Calu3 (cell line): ENCODE measurements around the gene BAD. TPM values are rescaled to one million over a fixed set of nuclear protein-coding genes. Genes with fewer than 3 reads are reported as not detected.
A peak's percentile ranks its signal among the peaks of the same experiment; 100 is the strongest.

Experiments used
- BruUV-seq: library from RNA; stranded (reverse); fragments of 400-500 nt; replicated peaks from 2 replicates; lab custom pipeline; 2021; lab: Mats Ljungman, UMichigan
- CTCF ChIA-PET: fragments of 300-600 bp; sonication (Branson Sonifier 250); formaldehyde crosslinking; loops from one replicate; lab custom pipeline; 2022; ENCODE audit warnings: antibody characterized with exemption; lab: Charles Lee
- DNase-seq: peaks from one replicate; pipeline ENCODE4 v3.0.0; 2022
- H3K27ac Mint-ChIP-seq: one replicate; pipeline ENCODE4 v1.8.0; 2022; ENCODE audit warnings: mixed read lengths; ENCODE audit not compliant: unreplicated experiment
- H3K27me3 Mint-ChIP-seq: one replicate; pipeline ENCODE4 v1.8.0; 2022; ENCODE audit warnings: mixed read lengths; ENCODE audit not compliant: unreplicated experiment
- H3K36me3 Mint-ChIP-seq: one replicate; pipeline ENCODE4 v1.8.0; 2022; ENCODE audit warnings: mild to moderate bottlenecking, moderate library complexity, mixed read lengths; ENCODE audit not compliant: insufficient read depth, unreplicated experiment
- H3K4me1 Mint-ChIP-seq: one replicate; pipeline ENCODE4 v1.8.0; 2022; ENCODE audit warnings: mild to moderate bottlenecking, low read depth, mixed read lengths; ENCODE audit not compliant: unreplicated experiment
- H3K4me3 Mint-ChIP-seq: one replicate; pipeline ENCODE4 v1.8.0; 2022; ENCODE audit warnings: mild to moderate bottlenecking, low read depth, moderate library complexity, mixed read lengths; ENCODE audit not compliant: unreplicated experiment
- H3K9me3 Mint-ChIP-seq: one replicate; pipeline ENCODE4 v1.8.0; 2022; ENCODE audit warnings: low read depth, mixed read lengths; ENCODE audit not compliant: unreplicated experiment
- intact Hi-C: fragments of 100-400 bp; cut with micrococcal nuclease; formaldehyde crosslinking; loops from one replicate; pipeline ENCODE4 v1.10.0; 2022; ENCODE audit not compliant: unreplicated experiment
- total RNA-seq: library from RNA; stranded (reverse); gene quantifications from 2 replicates; pipeline ENCODE4 v1.2.3, GENCODE V29; 2022
- TF ChIP-seq, protein P1 (sequence below): fragments of 200-600 bp; IDR thresholded peaks from one replicate; pipeline ENCODE4 v1.8.0; 2022; ENCODE audit warnings: antibody characterized with exemption; ENCODE audit not compliant: unreplicated experiment

The BAD gene
- total RNA-seq, 1 experiment from 2014 or later: 30.2 TPM

DNA sequence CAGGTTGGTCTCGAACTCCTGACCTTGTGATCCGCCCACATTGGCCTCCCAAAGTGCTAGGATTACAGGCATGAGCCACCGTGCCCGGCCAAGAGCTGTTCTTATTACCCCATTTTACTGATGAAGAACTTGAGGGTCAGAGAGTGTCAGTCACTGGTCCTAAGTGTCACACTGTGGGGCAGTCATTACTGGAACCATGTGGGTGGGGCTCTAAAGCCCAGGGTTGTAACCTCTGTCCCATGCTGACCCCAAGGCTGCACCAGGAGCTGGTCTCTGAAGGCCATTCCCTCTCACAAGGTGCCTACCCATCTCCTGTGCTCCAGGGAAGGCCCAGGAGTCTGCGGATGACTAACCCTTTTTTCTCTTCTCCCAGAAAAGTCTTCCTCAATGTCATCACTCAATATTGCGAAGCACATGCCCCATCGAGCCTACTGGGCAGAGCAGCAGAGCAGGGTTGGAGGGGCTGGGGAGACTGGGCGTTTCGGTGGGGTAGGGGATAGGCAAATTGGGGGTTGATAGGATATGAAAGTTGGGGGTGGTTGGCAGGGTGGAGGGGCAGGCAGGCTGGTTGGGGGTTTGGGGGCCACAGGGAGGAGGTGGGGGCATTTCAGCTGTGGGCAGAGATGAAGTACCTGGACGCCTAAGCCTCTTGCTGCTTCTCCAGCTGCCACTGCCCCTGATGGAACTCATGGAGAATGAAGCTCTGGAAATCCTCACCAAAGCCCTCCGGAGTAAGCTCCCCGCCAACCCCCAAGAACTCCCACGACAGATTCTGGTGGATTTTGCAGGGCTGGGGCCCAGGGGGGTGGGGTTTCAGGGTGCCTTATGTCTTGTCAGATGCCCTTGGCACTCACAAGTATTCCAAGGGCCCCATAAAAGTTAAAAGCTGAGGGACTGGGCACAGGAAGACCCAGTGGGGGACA is 18.9 kb upstream of the BAD start:
- no TSS peak for BruUV-seq
- Mint-ChIP-seq H3K27ac (no peak overlapping the region), H3K4me3 (peak overlapping the region; percentile 100), H3K27me3 (peaks cover 26% of the 10 kb centered on the region), H3K9me3 (no peaks in the 10 kb centered on the region), H3K36me3 (peaks cover 36% of the 10 kb centered on the region), H3K4me1 (peaks cover 34% of the 10 kb centered on the region)
- intact Hi-C loops: loop anchor here (2.0 to 10.0 kb wide), 2 partner anchors 33 to 59 kb away; partner anchors contain the start of genes FKBP2 and PPP1R14B
- TF ChIP-seq, protein P1, sequence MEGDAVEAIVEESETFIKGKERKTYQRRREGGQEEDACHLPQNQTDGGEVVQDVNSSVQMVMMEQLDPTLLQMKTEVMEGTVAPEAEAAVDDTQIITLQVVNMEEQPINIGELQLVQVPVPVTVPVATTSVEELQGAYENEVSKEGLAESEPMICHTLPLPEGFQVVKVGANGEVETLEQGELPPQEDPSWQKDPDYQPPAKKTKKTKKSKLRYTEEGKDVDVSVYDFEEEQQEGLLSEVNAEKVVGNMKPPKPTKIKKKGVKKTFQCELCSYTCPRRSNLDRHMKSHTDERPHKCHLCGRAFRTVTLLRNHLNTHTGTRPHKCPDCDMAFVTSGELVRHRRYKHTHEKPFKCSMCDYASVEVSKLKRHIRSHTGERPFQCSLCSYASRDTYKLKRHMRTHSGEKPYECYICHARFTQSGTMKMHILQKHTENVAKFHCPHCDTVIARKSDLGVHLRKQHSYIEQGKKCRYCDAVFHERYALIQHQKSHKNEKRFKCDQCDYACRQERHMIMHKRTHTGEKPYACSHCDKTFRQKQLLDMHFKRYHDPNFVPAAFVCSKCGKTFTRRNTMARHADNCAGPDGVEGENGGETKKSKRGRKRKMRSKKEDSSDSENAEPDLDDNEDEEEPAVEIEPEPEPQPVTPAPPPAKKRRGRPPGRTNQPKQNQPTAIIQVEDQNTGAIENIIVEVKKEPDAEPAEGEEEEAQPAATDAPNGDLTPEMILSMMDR: no peak
- no peak for DNase-seq
- CTCF ChIA-PET: interaction anchor here (0.7 to 3.7 kb wide), 7 partner anchors 32 to 98 kb away, joined by 3 to 25 read pairs (median 7); partner anchors contain the start of genes NUDT22 and TRPT1

DNA sequence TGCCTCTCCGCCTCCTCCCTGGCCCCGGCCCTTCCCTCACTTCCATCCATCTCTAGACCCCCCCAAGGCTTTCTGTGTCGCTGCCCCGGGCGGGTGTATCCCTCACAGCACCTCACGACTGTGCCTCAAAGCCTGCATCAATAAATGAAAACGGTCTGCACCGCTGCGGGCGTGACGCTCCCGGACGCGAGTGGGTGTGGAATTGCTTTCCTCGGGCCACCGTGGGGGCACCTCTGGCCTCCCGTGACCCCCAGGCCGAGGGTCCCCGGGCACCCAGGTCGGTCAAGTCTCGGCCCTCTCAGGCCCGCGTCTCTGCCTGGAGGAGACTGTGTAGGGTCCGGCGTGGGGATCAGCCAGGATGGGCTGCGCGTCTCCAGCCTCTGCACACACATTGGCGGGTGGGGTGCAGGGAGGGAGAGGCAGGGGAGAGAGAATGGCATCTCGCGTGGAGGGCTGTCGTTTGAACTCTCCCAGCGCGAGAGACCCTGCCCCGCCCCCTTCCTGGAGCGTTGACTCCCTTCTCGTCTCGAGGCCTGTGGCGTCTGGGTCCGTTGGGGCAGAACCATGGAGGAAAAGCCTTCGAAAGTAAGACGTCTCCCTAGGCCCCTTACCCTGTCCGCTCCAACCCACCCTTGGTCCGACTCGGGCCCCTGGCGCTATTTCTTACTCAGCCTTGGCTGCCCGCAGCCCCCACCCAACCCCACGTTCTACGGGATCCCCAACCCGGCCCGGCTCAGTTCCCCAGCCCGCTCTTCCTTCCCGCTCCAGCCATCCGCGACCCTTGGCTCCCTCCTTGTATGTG is 15.6 kb upstream of the BAD start, which contains the start of gene CATSPERZ:
Gene CATSPERZ, plus strand, starts transcription at position 512 of the 802 bp plus-strand sequence. Its CDS starts 53 bp downstream, at position 565.
- intact Hi-C loops: loop anchor here (10.0 kb wide), 1 partner anchor 55 kb away; the partner anchor contains the start of genes FKBP2 and PPP1R14B
- H3K36me3 Mint-ChIP-seq: peaks cover 13% of the 10 kb centered on the region
- H3K4me1 Mint-ChIP-seq: peaks cover 26% of the 10 kb centered on the region
- peak within 1 kb of the TSS; percentile 60 for H3K27ac Mint-ChIP-seq
- no TSS peak for BruUV-seq
- TF ChIP-seq, protein P1: no peak
- peaks cover 59% of the 10 kb centered on the region for H3K27me3 Mint-ChIP-seq
- H3K4me3 Mint-ChIP-seq: peak within 1 kb of the TSS; percentile 63
- CTCF ChIA-PET: interaction anchor here (0.6 to 2.2 kb wide), 8 partner anchors 11 to 143 kb away, joined by 3 to 17 read pairs (median 6); no protein-coding TSS in a partner anchor
- DNase-seq: no peak
- no peaks in the 10 kb centered on the region for H3K9me3 Mint-ChIP-seq

DNA sequence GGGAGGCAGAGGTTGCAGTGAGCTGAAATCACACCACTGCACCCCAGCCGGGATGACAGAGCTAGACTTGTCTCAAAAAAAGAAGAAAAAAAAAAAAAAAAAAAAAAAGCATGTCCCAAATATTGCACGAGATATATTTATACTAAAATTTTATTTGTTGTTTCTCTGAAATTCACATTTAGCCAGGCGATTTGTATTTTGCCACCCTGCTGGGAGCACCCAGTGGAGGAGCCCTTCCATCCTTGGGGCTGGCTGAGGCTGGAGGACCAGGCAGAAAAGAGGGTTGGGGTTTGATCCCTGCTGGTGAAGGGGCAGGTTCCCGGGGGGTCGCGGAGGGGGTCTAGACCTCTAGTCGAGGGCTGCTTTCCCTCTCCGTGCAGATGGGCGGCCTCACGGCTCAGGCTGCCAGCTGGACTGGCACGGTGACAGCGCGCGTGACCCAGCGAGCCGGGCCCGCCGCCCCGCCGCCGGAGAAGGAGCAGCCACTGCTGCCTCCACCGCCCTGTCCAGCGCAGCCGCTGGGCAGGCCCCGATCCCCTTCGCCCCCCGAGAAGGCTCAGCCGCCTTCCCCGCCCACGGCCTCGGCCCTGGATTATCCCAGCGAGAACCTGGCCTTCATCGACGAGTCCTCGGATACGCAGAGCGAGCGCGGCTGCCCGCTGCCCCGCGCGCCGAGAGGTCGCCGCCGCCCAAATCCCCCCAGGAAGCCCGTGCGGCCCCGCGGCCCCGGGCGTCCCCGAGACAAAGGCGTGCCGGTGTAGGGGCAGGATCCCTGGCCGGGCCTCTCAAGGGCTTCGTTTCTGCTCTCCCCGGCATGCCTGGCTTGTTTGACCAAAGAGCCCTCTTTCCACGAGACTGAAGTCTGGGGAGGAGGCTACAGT is 14.7 kb upstream of the BAD start:
- H3K27ac Mint-ChIP-seq: peak overlapping the region; percentile 60
- peak overlapping the region; percentile 63 for H3K4me3 Mint-ChIP-seq
- peaks cover 22% of the 10 kb centered on the region for H3K4me1 Mint-ChIP-seq
- DNase-seq: peak; percentile 39
- BruUV-seq: no TSS peak
- no peaks in the 10 kb centered on the region for H3K9me3 Mint-ChIP-seq
- peaks cover 4% of the 10 kb centered on the region for H3K36me3 Mint-ChIP-seq
- intact Hi-C loops: no loop called here
- peaks cover 68% of the 10 kb centered on the region for H3K27me3 Mint-ChIP-seq
- TF ChIP-seq, protein P1: no peak
- CTCF ChIA-PET: interaction anchor here (0.6 to 1.0 kb wide), 3 partner anchors 8 to 19 kb away, joined by 3 to 6 read pairs (median 4); partner anchors contain the start of genes BAD, KCNK4 and PRDX5
